CD14-positive monocyte (primary cell): ENCODE data around the gene CSMD2. TPM values are rescaled to one million over a fixed set of nuclear protein-coding genes. Genes with fewer than 3 reads are reported as not detected.

Source experiments
- DNase-seq, 3 donors: peaks; one replicate each; pipeline ENCODE4 v3.0.0-alpha.2; 2011 to 2022
- H2AFZ ChIP-seq: 2 replicates; pipeline ENCODE4 v1.6.0; 2012; ENCODE audit warnings: mild to moderate bottlenecking, low read depth, low read length, inconsistent platforms; ENCODE audit not compliant: insufficient read depth, poor library complexity, severe bottlenecking
- H3K27ac ChIP-seq, 2 donors: 1 replicate in 1 of 2; 2 replicates in 1 of 2; pipeline ENCODE4 v1.5.1; 2012 to 2013; ENCODE audit warnings: low read length in 2 of 2, control low read depth in 1 of 2, inconsistent platforms in 1 of 2, low read depth in 1 of 2, mild to moderate bottlenecking in 1 of 2
- H3K27me3 ChIP-seq, 2 donors: one replicate each; pipeline versions ENCODE4 v1.6.0 to v1.6.1; 2011 to 2013; ENCODE audit warnings: low read length in 2 of 2; ENCODE audit not compliant: control insufficient read depth in 2 of 2, insufficient read depth in 2 of 2
- H3K36me3 ChIP-seq, 2 donors: replicated peaks in 1 of 2; 1 replicate in 1 of 2; 2 replicates in 1 of 2; pipeline versions ENCODE4 v1.5.1 to v1.6.1; 2012 to 2013; ENCODE audit warnings: low read length in 2 of 2, control low read depth in 1 of 2, inconsistent platforms in 1 of 2, mild to moderate bottlenecking in 1 of 2; ENCODE audit not compliant: insufficient read depth in 2 of 2, control insufficient read depth in 1 of 2
- H3K4me1 ChIP-seq, 2 donors: 1 replicate in 1 of 2; 2 replicates in 1 of 2; pipeline versions ENCODE4 v1.5.1 to v1.6.1; 2012 to 2013; ENCODE audit warnings: low read length in 2 of 2, control low read depth in 1 of 2, inconsistent platforms in 1 of 2, mild to moderate bottlenecking in 1 of 2, moderate library complexity in 1 of 2; ENCODE audit not compliant: insufficient read depth in 2 of 2, control insufficient read depth in 1 of 2
- H3K4me2 ChIP-seq: replicated peaks from 2 replicates; pipeline ENCODE3; 2012; ENCODE audit warnings: low read length, moderate library complexity, mild to moderate bottlenecking; ENCODE audit not compliant: poor library complexity, severe bottlenecking; ENCODE audit errors: extremely low read depth
- H3K4me3 ChIP-seq, 3 experiments: fragments of 200-600 bp in 1 of 3; sonication (generic) in 1 of 3; replicated peaks in 1 of 3; 1 replicate in 2 of 3; 2 replicates in 1 of 3; pipeline ENCODE4 v1.5.1; 2011 to 2013; ENCODE audit warnings: low read length in 3 of 3, mild to moderate bottlenecking in 3 of 3, control low read depth in 2 of 3, low read depth in 2 of 3, inconsistent platforms in 1 of 3, moderate library complexity in 1 of 3
- H3K79me2 ChIP-seq: 2 replicates; pipeline ENCODE4 v1.6.0; 2012; ENCODE audit warnings: mild to moderate bottlenecking, control low read depth, inconsistent platforms, low read length, moderate library complexity; ENCODE audit not compliant: insufficient read depth
- H3K9ac ChIP-seq: 2 replicates; pipeline ENCODE4 v1.6.0; 2017; ENCODE audit warnings: low read length, mild to moderate bottlenecking; ENCODE audit not compliant: insufficient read depth, poor library complexity, severe bottlenecking
- H3K9me3 ChIP-seq, 2 donors: replicated peaks in 1 of 2; 1 replicate in 1 of 2; 2 replicates in 1 of 2; pipeline versions ENCODE4 v1.5.1 to v1.6.1; 2012 to 2013; ENCODE audit warnings: low read length in 2 of 2, control low read depth in 1 of 2; ENCODE audit not compliant: control insufficient read depth in 1 of 2, insufficient read depth in 1 of 2
- H4K20me1 ChIP-seq: 2 replicates; pipeline ENCODE4 v1.6.0; 2012; ENCODE audit warnings: mild to moderate bottlenecking, low read length, control low read depth, moderate library complexity; ENCODE audit not compliant: insufficient read depth
- H3K27ac Mint-ChIP-seq, 7 donors: one replicate each; pipeline ENCODE4 v1.8.0; 2020; ENCODE audit warnings: mild to moderate bottlenecking in 7 of 7, mixed read lengths in 7 of 7, moderate library complexity in 6 of 7, inconsistent platforms in 2 of 7
- H3K27me3 Mint-ChIP-seq, 3 donors: one replicate each; pipeline ENCODE4 v1.8.0; 2021 to 2022; ENCODE audit warnings: low read depth in 3 of 3, mild to moderate bottlenecking in 3 of 3, mixed read lengths in 3 of 3, moderate library complexity in 3 of 3, inconsistent platforms in 1 of 3
- H3K36me3 Mint-ChIP-seq, 2 donors: one replicate each; pipeline ENCODE4 v1.8.0; 2020; ENCODE audit warnings: mixed read lengths in 2 of 2, inconsistent platforms in 1 of 2, mild to moderate bottlenecking in 1 of 2
- H3K4me1 Mint-ChIP-seq: one replicate; pipeline ENCODE4 v1.8.0; 2020; ENCODE audit warnings: mild to moderate bottlenecking, mixed read lengths
- H3K4me3 Mint-ChIP-seq, 2 donors: one replicate each; pipeline ENCODE4 v1.8.0; 2020; ENCODE audit warnings: mild to moderate bottlenecking in 2 of 2, mixed read lengths in 2 of 2, moderate library complexity in 1 of 2
- H3K9me3 Mint-ChIP-seq, 7 donors: one replicate each; pipeline ENCODE4 v1.8.0; 2020 to 2022; ENCODE audit warnings: mixed read lengths in 7 of 7, mild to moderate bottlenecking in 6 of 7, moderate library complexity in 6 of 7, inconsistent platforms in 2 of 7
- WGBS: methylation state at CpG from one replicate; pipeline ENCODE4 v1.1.5; 2013; ENCODE audit warnings: missing lambda C conversion rate; ENCODE audit not compliant: insufficient coverage; 5-methylcytosine and 5-hydroxymethylcytosine counted together
- intact Hi-C, 2 donors: fragments of 100-400 bp; cut with micrococcal nuclease; formaldehyde crosslinking; loops; one replicate each; pipeline versions ENCODE4 v1.15.0 to v1.15.1; 2023
- polyA plus RNA-seq, 3 donors: library from polyadenylated mRNA; depleted of rRNA in 1 of 3; unstranded in 2 of 3; stranded (reverse) in 1 of 3; fragments of 300-500 nt in 2 of 3; fragments of >200 nt in 1 of 3; fragmentation: Illumina TruSeq in 2 of 3; gene quantifications; 1 replicate in 2 of 3; 2 replicates in 1 of 3; pipeline ENCODE4 v1.2.3, GENCODE V29; 2012 to 2021
- TF ChIP-seq, protein P1 (sequence below): fragments of 200-600 bp; IDR thresholded peaks from one replicate; pipeline ENCODE4 v1.8.0; 2022; ENCODE audit warnings: antibody characterized with exemption, mild to moderate bottlenecking

CSMD2 gene
- polyA plus RNA-seq, 3 donors: 0.04 TPM; not detected in 2

DNA sequence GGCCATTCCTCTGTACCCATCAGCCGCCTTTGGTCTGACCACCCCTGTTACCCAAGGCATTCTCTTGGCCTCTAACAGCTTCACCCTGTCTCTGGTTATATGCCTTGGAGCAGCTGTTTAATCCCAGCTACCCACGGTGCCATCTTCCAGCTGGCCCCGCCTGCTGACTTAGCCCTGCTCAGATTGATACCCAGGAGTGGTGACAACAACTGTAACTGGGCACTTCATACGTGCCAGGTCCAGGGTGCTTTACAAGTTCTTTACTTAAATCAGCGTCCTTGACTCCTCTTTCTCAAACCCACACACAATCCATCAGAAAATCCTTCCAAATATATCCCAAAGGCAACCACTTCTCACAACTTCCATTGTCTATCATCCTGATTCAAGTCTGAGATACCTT is 338.3 kb downstream of the CSMD2 start:
- 91% methylated on average over 4 of the region's 5 CpGs for WGBS
- H3K4me1 Mint-ChIP-seq: no peaks in the 10 kb centered on the region
- peaks cover 11 to 13% of the 10 kb centered on the region in 2 donors for H3K9me3 ChIP-seq
- no peaks in the 10 kb centered on the region for H3K79me2 ChIP-seq
- H3K4me3 Mint-ChIP-seq: no peak overlapping the region
- no peaks in the 10 kb centered on the region for H3K36me3 ChIP-seq
- no peak overlapping the region for H3K4me3 ChIP-seq
- TF ChIP-seq, protein P1, sequence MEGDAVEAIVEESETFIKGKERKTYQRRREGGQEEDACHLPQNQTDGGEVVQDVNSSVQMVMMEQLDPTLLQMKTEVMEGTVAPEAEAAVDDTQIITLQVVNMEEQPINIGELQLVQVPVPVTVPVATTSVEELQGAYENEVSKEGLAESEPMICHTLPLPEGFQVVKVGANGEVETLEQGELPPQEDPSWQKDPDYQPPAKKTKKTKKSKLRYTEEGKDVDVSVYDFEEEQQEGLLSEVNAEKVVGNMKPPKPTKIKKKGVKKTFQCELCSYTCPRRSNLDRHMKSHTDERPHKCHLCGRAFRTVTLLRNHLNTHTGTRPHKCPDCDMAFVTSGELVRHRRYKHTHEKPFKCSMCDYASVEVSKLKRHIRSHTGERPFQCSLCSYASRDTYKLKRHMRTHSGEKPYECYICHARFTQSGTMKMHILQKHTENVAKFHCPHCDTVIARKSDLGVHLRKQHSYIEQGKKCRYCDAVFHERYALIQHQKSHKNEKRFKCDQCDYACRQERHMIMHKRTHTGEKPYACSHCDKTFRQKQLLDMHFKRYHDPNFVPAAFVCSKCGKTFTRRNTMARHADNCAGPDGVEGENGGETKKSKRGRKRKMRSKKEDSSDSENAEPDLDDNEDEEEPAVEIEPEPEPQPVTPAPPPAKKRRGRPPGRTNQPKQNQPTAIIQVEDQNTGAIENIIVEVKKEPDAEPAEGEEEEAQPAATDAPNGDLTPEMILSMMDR: no peak
- H3K27me3 Mint-ChIP-seq: peaks cover 1 to 7% (median 2%) of the 10 kb centered on the region in 3 donors
- H4K20me1 ChIP-seq: no peaks in the 10 kb centered on the region
- no peaks in the 10 kb centered on the region for H3K36me3 Mint-ChIP-seq
- H3K9ac ChIP-seq: no peak overlapping the region
- H3K27ac ChIP-seq: no peak overlapping the region
- H3K27ac Mint-ChIP-seq: no peak overlapping the region
- intact Hi-C loops: no loop called here
- DNase-seq: no peak
- H3K4me2 ChIP-seq: no peak overlapping the region
- no peaks in the 10 kb centered on the region for H3K4me1 ChIP-seq
- H3K9me3 Mint-ChIP-seq: peaks cover 2 to 45% (median 10%) of the 10 kb centered on the region in 7 donors
- H2AFZ ChIP-seq: no peak overlapping the region
- H3K27me3 ChIP-seq: no peaks in the 10 kb centered on the region

DNA sequence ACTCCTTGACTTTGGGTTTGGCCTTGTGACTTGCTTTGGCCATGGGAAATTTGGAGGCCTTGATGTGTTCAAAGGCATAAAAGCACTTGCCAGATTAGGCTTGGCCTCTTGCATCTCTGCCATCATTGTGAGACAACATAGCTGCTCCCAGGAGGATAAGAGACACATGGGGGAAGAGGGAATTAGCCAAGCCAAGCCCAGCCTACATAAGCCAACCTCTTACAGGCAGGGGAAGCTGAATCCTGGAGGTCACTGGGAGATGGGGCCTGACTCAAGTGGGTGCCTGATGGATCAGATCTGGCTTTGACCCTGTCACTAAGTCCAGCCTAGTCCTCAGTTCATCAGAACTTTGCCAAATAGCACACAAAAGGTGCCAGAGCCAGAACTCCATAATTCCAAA is 338.7 kb downstream of the CSMD2 start:
- Mint-ChIP-seq H3K27me3 (peaks cover 1 to 7% (median 2%) of the 10 kb centered on the region in 3 donors), H3K27ac (no peak overlapping the region), H3K9me3 (peaks cover 2 to 45% (median 10%) of the 10 kb centered on the region in 7 donors), H3K36me3 (no peaks in the 10 kb centered on the region), H3K4me3 (no peak overlapping the region), H3K4me1 (no peaks in the 10 kb centered on the region)
- TF ChIP-seq, protein P1: no peak
- no peak overlapping the region for H3K4me2 ChIP-seq
- intact Hi-C loops: no loop called here
- H3K36me3 ChIP-seq: no peaks in the 10 kb centered on the region
- peaks cover 11 to 13% of the 10 kb centered on the region in 2 donors for H3K9me3 ChIP-seq
- H3K79me2 ChIP-seq: no peaks in the 10 kb centered on the region
- DNase-seq: no peak
- H3K27me3 ChIP-seq: no peaks in the 10 kb centered on the region
- no peaks in the 10 kb centered on the region for H4K20me1 ChIP-seq
- H3K4me1 ChIP-seq: no peaks in the 10 kb centered on the region
- no peak overlapping the region for H3K27ac ChIP-seq
- H2AFZ ChIP-seq: no peak overlapping the region
- H3K4me3 ChIP-seq: no peak overlapping the region
- no peak overlapping the region for H3K9ac ChIP-seq
